GM12891 (cell line): Measurements from ENCODE around the gene LMO1.

Experiments
- PAX5 ChIP-seq: IDR thresholded peaks from 2 replicates; pipeline ENCODE4 v1.6.1; 2011; ENCODE audit warnings: low read length, moderate library complexity, mild to moderate bottlenecking; ENCODE audit not compliant: insufficient read depth, severe bottlenecking
- POLR2A ChIP-seq: IDR thresholded peaks from 2 replicates; pipeline ENCODE4 v1.6.1; 2011; ENCODE audit warnings: low read depth, low read length, control low read depth

GRCh38 chr11:8239536-8240228, 24.0 kb downstream of the LMO1 start:
- no peak for TF ChIP-seq POLR2A
- no peak for TF ChIP-seq PAX5
